Measurements from ENCODE around the gene RAD51B.

DNA sequence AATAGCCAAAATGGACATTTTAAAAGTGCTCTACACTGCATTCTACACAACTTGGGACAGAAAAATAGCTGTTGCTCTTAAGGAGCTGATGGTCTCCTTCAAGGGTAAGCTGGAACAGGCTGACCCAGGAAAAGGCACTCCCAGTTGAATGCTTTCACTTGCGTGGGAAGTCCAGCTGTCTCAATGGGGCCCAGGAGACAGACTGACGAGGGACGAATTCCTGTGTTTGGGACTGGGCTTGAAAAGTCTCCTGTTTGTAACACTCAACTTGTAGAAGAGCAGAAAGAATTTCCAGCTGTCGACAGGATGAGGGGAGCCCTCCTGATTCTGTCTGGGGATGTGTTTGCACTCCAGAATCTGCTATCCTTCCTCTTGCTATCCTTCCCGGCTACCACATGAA lies 792.5 kb downstream of the RAD51B start:
- TF ChIP-seq CTCF (IDR thresholded peaks at IDR 0.05) (no peak), POLR2AphosphoS5 (IDR thresholded peaks at IDR 0.05) (peak in 1 of 3 donors; percentile 8), POLR2A (IDR thresholded peaks at IDR 0.05) (no peak)
